ENCODE results near the gene CLCNKA. TPM values are rescaled to one million over a fixed set of nuclear protein-coding genes. Genes with fewer than 3 reads are reported as not detected.

CLCNKA gene
- polyA plus RNA-seq, 1 of the 3 experiments (the other 2 are of a cell fraction) = 0.03 TPM

- H3F3A ChIP-seq (replicated peaks; ENCODE audit: insufficient read depth) = no peaks in the 10 kb centered on the region
Observed at GRCh38 chr1:16015960-16016901, 5.6 kb upstream of the CLCNKA start.

GRCh38 chr1:16017076-16017460 lies 4.8 kb upstream of the CLCNKA start:
- Histone ChIP-seq H3K9me2 (no peaks in the 10 kb centered on the region), H3K9ac (no peak overlapping the region), H3K27ac (ENCODE audit: low read depth in 2 of 2, low read length in 1 of 2) (no peak overlapping the region; a peak in 1 of 4 replicates), H3K36me3 (replicated peaks in 1 of 2; ENCODE audit: control insufficient read depth in 1 of 2, insufficient read depth in 2 of 2, low read length in 1 of 2) (no peaks in the 10 kb centered on the region), H3K79me2 (ENCODE audit: insufficient read depth) (no peaks in the 10 kb centered on the region), H2AFZ (ENCODE audit: low read depth) (no peak overlapping the region), H3K9me3 (no peaks in the 10 kb centered on the region), H3K4me3 (ENCODE audit: low read depth in 2 of 2, low read length in 1 of 2) (no peak overlapping the region), H4K20me1 (ENCODE audit: insufficient read depth) (no peaks in the 10 kb centered on the region), H3F3A (replicated peaks; ENCODE audit: insufficient read depth) (no peaks in the 10 kb centered on the region), H3K27me3 (ENCODE audit: insufficient read depth) (no peaks in the 10 kb centered on the region), H3K4me2 (no peak overlapping the region), H3K4me1 (ENCODE audit: control insufficient read depth in 1 of 2, insufficient read depth in 2 of 2, low read depth in 1 of 2, low read length in 1 of 2) (peaks cover 10 to 57% of the 10 kb centered on the region in 2 experiments; a peak in 2 of 4 replicates)
- ChIA-PET POLR2A (no interaction called here), CTCF (interaction anchor here (2.0 kb wide), 1 partner anchor 15 kb away, joined by 9 read pairs; no protein-coding TSS in a partner anchor)
- DNase-seq = no peak
- WGBS (ENCODE audit: low lambda C conversion rate) = 98% methylated on average over 10 of the region's 10 CpGs
- TF ChIP-seq USF2 (IDR thresholded peaks at IDR 0.05; ENCODE audit: borderline replicate concordance, low read depth, low read length) = no peak
- TF ChIP-seq, protein P1, sequence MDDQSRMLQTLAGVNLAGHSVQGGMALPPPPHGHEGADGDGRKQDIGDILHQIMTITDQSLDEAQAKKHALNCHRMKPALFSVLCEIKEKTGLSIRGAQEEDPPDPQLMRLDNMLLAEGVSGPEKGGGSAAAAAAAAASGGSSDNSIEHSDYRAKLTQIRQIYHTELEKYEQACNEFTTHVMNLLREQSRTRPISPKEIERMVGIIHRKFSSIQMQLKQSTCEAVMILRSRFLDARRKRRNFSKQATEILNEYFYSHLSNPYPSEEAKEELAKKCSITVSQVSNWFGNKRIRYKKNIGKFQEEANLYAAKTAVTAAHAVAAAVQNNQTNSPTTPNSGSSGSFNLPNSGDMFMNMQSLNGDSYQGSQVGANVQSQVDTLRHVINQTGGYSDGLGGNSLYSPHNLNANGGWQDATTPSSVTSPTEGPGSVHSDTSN (IDR thresholded peaks at IDR 0.05) = no peak
- no peak for TF ChIP-seq RAD21 (IDR thresholded peaks at IDR 0.05; ENCODE audit: low read length)
- TF ChIP-seq RFX5 (IDR thresholded peaks at IDR 0.05; ENCODE audit: low read length) = no peak
- TF ChIP-seq CHD2 (IDR thresholded peaks at IDR 0.05; ENCODE audit: low read length, partially characterized antibody) = no peak
- TF ChIP-seq TEAD4 (IDR thresholded peaks at IDR 0.05; ENCODE audit: borderline replicate concordance, insufficient read depth) = no peak
- TF ChIP-seq SMC3 (IDR thresholded peaks at IDR 0.05; ENCODE audit: low read depth, low read length) = no peak
- no peak for TF ChIP-seq YY1 (IDR thresholded peaks at IDR 0.05; ENCODE audit: low read depth)
- TF ChIP-seq EP300 (IDR thresholded peaks at IDR 0.05; ENCODE audit: borderline replicate concordance in 1 of 2, low read depth in 1 of 2, low read length in 1 of 2) = no peak
- no peak for TF ChIP-seq RCOR1 (IDR thresholded peaks at IDR 0.05; ENCODE audit: low read length)
- no peak for TF ChIP-seq ELF1 (IDR thresholded peaks at IDR 0.05)

More at GRCh38 chr1:16015960-16016901, 5.6 kb upstream of the CLCNKA start:
- 85% methylated on average over 8 of the region's 23 CpGs for WGBS (ENCODE audit: low lambda C conversion rate)
- POLR2A ChIA-PET = no interaction called here
- Histone ChIP-seq H4K20me1 (ENCODE audit: insufficient read depth) (no peaks in the 10 kb centered on the region), H3K9me2 (no peaks in the 10 kb centered on the region), H2AFZ (ENCODE audit: low read depth) (no peak overlapping the region), H3K79me2 (ENCODE audit: insufficient read depth) (no peaks in the 10 kb centered on the region), H3K27me3 (ENCODE audit: insufficient read depth) (no peaks in the 10 kb centered on the region), H3K4me3 (ENCODE audit: low read depth in 2 of 2, low read length in 1 of 2) (no peak overlapping the region), H3K9ac (no peak overlapping the region), H3K27ac (ENCODE audit: low read depth in 2 of 2, low read length in 1 of 2) (no peak overlapping the region), H3K36me3 (replicated peaks in 1 of 2; ENCODE audit: control insufficient read depth in 1 of 2, insufficient read depth in 2 of 2, low read length in 1 of 2) (no peaks in the 10 kb centered on the region), H3K9me3 (no peaks in the 10 kb centered on the region), H3K4me2 (no peak overlapping the region), H3K4me1 (ENCODE audit: control insufficient read depth in 1 of 2, insufficient read depth in 2 of 2, low read depth in 1 of 2, low read length in 1 of 2) (peaks cover 10 to 57% of the 10 kb centered on the region in 2 experiments; a peak in 2 of 4 replicates)
- CTCF ChIA-PET = interaction anchor here (2.0 to 4.8 kb wide), 2 partner anchors 16 to 40 kb away, joined by 14 to 27 read pairs; no protein-coding TSS in a partner anchor
- DNase-seq = no peak
- TF ChIP-seq, protein P2, sequence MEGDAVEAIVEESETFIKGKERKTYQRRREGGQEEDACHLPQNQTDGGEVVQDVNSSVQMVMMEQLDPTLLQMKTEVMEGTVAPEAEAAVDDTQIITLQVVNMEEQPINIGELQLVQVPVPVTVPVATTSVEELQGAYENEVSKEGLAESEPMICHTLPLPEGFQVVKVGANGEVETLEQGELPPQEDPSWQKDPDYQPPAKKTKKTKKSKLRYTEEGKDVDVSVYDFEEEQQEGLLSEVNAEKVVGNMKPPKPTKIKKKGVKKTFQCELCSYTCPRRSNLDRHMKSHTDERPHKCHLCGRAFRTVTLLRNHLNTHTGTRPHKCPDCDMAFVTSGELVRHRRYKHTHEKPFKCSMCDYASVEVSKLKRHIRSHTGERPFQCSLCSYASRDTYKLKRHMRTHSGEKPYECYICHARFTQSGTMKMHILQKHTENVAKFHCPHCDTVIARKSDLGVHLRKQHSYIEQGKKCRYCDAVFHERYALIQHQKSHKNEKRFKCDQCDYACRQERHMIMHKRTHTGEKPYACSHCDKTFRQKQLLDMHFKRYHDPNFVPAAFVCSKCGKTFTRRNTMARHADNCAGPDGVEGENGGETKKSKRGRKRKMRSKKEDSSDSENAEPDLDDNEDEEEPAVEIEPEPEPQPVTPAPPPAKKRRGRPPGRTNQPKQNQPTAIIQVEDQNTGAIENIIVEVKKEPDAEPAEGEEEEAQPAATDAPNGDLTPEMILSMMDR (IDR thresholded peaks at IDR 0.05) = no peak
- TF ChIP-seq, protein P3, sequence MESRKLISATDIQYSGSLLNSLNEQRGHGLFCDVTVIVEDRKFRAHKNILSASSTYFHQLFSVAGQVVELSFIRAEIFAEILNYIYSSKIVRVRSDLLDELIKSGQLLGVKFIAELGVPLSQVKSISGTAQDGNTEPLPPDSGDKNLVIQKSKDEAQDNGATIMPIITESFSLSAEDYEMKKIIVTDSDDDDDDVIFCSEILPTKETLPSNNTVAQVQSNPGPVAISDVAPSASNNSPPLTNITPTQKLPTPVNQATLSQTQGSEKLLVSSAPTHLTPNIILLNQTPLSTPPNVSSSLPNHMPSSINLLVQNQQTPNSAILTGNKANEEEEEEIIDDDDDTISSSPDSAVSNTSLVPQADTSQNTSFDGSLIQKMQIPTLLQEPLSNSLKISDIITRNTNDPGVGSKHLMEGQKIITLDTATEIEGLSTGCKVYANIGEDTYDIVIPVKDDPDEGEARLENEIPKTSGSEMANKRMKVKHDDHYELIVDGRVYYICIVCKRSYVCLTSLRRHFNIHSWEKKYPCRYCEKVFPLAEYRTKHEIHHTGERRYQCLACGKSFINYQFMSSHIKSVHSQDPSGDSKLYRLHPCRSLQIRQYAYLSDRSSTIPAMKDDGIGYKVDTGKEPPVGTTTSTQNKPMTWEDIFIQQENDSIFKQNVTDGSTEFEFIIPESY (IDR thresholded peaks at IDR 0.05; ENCODE audit: borderline replicate concordance, low read depth) = no peak
- TF ChIP-seq MEF2A (IDR thresholded peaks at IDR 0.05; ENCODE audit: borderline replicate concordance, low read depth) (no peak), EZH2phosphoT487 (IDR thresholded peaks at IDR 0.05; ENCODE audit: borderline replicate concordance, low read depth) (no peak), USF2 (IDR thresholded peaks at IDR 0.05; ENCODE audit: borderline replicate concordance, low read depth, low read length) (no peak)
